Liver (tissue), 9 donors: Measurements from ENCODE around the gene BPIFB3. TPM values are rescaled to one million over a fixed set of nuclear protein-coding genes. Genes with fewer than 3 reads are reported as not detected.

Experiments
- DNase-seq: peaks from one replicate; pipeline ENCODE4 v3.0.0-alpha.2; 2017; ENCODE audit warnings: low spot score
- H3K27ac ChIP-seq, 2 donors: one replicate each; pipeline ENCODE4 v1.7.0; 2013; ENCODE audit warnings: inconsistent platforms in 2 of 2, low read length in 2 of 2, control low read depth in 1 of 2, low read depth in 1 of 2, mild to moderate bottlenecking in 1 of 2
- H3K27me3 ChIP-seq, 4 donors: one replicate each; pipeline versions ENCODE4 v1.6.1 to v1.7.0; 2013; ENCODE audit warnings: low read length in 3 of 4, inconsistent platforms in 1 of 4, mild to moderate bottlenecking in 1 of 4, moderate library complexity in 1 of 4; ENCODE audit not compliant: control insufficient read depth in 4 of 4, insufficient read depth in 4 of 4
- H3K36me3 ChIP-seq, 4 donors: one replicate each; pipeline versions ENCODE4 v1.6.1 to v1.7.0; 2013; ENCODE audit warnings: low read length in 3 of 4, mild to moderate bottlenecking in 3 of 4, low read depth in 1 of 4, moderate library complexity in 1 of 4; ENCODE audit not compliant: control insufficient read depth in 4 of 4, insufficient read depth in 3 of 4
- H3K4me1 ChIP-seq, 4 donors: one replicate each; pipeline versions ENCODE4 v1.6.1 to v1.7.0; 2013; ENCODE audit warnings: low read length in 3 of 4, mild to moderate bottlenecking in 3 of 4, moderate library complexity in 1 of 4; ENCODE audit not compliant: control insufficient read depth in 4 of 4, insufficient read depth in 4 of 4
- H3K4me3 ChIP-seq, 3 donors: one replicate each; pipeline versions ENCODE4 v1.6.1 to v1.7.0; 2013; ENCODE audit warnings: low read length in 3 of 3, control low read depth in 1 of 3, low read depth in 1 of 3, mild to moderate bottlenecking in 1 of 3
- H3K9ac ChIP-seq, 2 donors: one replicate each; pipeline ENCODE4 v1.7.0; 2013; ENCODE audit warnings: low read length in 2 of 2, mild to moderate bottlenecking in 2 of 2, moderate library complexity in 2 of 2, control low read depth in 1 of 2, low read depth in 1 of 2
- H3K9me3 ChIP-seq, 4 donors: one replicate each; pipeline versions ENCODE4 v1.6.1 to v1.7.0; 2013; ENCODE audit warnings: low read length in 3 of 4; ENCODE audit not compliant: control insufficient read depth in 4 of 4
- ATF3 ChIP-seq: IDR thresholded peaks from 2 replicates; pipeline ENCODE4 v1.6.1; 2016; ENCODE audit warnings: antibody characterized with exemption
- EGR1 ChIP-seq, 2 donors: IDR thresholded peaks; 2 replicates each; pipeline ENCODE4 v1.6.1; 2016 to 2018; ENCODE audit warnings: antibody characterized with exemption in 2 of 2, low read depth in 2 of 2
- FOXA2 ChIP-seq: IDR thresholded peaks from 2 replicates; pipeline ENCODE4 v1.6.1; 2016; ENCODE audit warnings: antibody characterized with exemption
- GABPA ChIP-seq, 2 donors: IDR thresholded peaks in 1 of 2; conservative IDR thresholded peaks in 1 of 2; 2 replicates each; pipeline ENCODE4 v1.6.1; 2016; ENCODE audit warnings: antibody characterized with exemption in 2 of 2, mild to moderate bottlenecking in 1 of 2, moderate library complexity in 1 of 2
- HNF4A ChIP-seq, 2 donors: conservative IDR thresholded peaks; 2 replicates each; pipeline ENCODE4 v1.6.1; 2016; ENCODE audit warnings: antibody characterized with exemption in 2 of 2, mild to moderate bottlenecking in 2 of 2
- NR2F2 ChIP-seq: IDR thresholded peaks from 2 replicates; pipeline ENCODE4 v1.6.1; 2016; ENCODE audit warnings: antibody characterized with exemption
- RAD21 ChIP-seq, 2 donors: IDR thresholded peaks; 2 replicates each; pipeline ENCODE4 v1.6.1; 2016; ENCODE audit warnings: antibody characterized with exemption in 2 of 2, mild to moderate bottlenecking in 2 of 2
- REST ChIP-seq: IDR thresholded peaks from 2 replicates; pipeline ENCODE4 v1.6.1; 2016; ENCODE audit warnings: antibody characterized with exemption, mild to moderate bottlenecking
- RXRA ChIP-seq, 2 donors: IDR thresholded peaks; 2 replicates each; pipeline ENCODE4 v1.6.1; 2017 to 2018; ENCODE audit warnings: antibody characterized with exemption in 2 of 2, mild to moderate bottlenecking in 1 of 2
- YY1 ChIP-seq: IDR thresholded peaks from 2 replicates; pipeline ENCODE4 v1.6.1; 2016; ENCODE audit warnings: antibody characterized with exemption, mild to moderate bottlenecking
- WGBS: extraction: QIAGEN DNeasy Blood & Tissue Kit; methylation state at CpG from one replicate; pipeline ENCODE4 v1.1.7; 2013; 5-methylcytosine and 5-hydroxymethylcytosine counted together
- polyA plus RNA-seq, 2 donors: library from polyadenylated mRNA; stranded (reverse) in 1 of 2; unstranded in 1 of 2; fragments of 200-250 nt in 1 of 2; fragments of >200 nt in 1 of 2; fragmentation: Nextera tagmentation in 1 of 2; extraction: Ambion mirVana in 1 of 2; gene quantifications; one replicate each; pipeline versions ENCODE4 v1.2.1 to v1.2.3, GENCODE V29; 2013 to 2015
- total RNA-seq, 2 donors: library from RNA; depleted of rRNA; stranded (reverse); fragments of >200 nt; gene quantifications; one replicate each; pipeline ENCODE4 v1.2.3, GENCODE V29; 2014
- TF ChIP-seq, protein P1 (sequence below): IDR thresholded peaks from 2 replicates; pipeline ENCODE4 v1.6.1; 2016; ENCODE audit warnings: antibody characterized with exemption
- TF ChIP-seq, protein P2 (sequence below): IDR thresholded peaks from 2 replicates; pipeline ENCODE4 v1.6.1; 2016; ENCODE audit warnings: antibody characterized with exemption
- donor health status: healthy.
- donor health status: healthy.
- donor health status: healthy.
- donor health status: healthy.
- donor health status: healthy.

The BPIFB3 gene
- total and polyA plus RNA-seq, 4 donors, result not detected

DNA sequence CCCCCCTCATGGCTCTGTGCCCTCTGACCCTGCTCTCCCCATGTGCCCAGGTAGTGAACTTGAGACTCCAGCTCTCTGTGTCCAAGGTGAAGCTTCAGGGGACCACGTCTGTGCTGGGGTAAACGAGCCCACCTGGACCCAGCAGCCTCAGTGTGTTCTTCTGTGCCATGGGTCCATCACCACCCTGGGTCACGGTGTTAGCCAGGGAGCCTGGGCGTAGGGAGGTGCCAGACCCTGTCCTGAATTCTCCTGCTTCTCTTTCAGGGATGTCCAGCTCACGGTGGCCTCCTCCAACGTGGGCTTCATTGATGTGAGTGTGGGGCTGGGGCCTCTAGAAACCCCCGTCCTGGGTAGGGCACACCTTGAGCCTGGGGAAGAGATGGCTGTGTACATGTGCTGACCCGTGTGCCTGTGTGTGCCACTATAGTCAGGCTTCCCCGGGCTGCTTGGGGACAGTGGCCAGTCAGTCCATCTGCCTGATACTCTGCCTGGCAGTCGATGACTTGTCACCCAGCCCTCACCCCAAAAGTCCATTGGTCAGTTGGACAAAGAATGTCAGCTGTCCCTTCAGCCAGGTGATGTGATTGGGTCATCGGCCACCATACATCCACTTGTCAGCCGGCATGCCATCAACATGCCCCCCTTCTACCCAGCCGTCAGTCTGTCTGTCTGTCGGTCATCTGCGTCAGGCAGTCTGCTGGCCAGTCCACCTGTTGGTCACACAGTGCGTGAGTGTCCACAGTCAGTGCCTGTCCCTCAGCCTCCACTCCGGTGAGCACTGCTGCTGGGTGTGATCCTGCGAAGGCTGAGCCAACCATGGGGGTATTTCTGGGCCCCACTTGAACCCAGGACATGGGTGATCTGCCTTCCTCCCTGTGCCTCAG is 33.2 kb upstream of the BPIFB3 start:
- H3K4me3 ChIP-seq, result no peak overlapping the region
- no peak overlapping the region for H3K9ac ChIP-seq
- no peak for DNase-seq
- H3K36me3 ChIP-seq, result no peaks in the 10 kb centered on the region
- 90% methylated on average over 18 of the region's 18 CpGs for WGBS
- peaks cover 0 to 2% (median 0%) of the 10 kb centered on the region in 4 donors for H3K27me3 ChIP-seq
- H3K4me1 ChIP-seq, result no peaks in the 10 kb centered on the region
- H3K27ac ChIP-seq, result no peak overlapping the region
- no peak for TF ChIP-seq HNF4A (conservative IDR thresholded peaks at IDR 0.05)
- no peak for TF ChIP-seq FOXA2
- no peak for TF ChIP-seq GABPA (IDR thresholded peaks at IDR 0.05 in 1 of 2, conservative IDR thresholded peaks at IDR 0.05 in 1 of 2)
- TF ChIP-seq EGR1 (IDR thresholded peaks at IDR 0.05; ENCODE audit: low read depth in 2 of 2), result no peak
- no peaks in the 10 kb centered on the region for H3K9me3 ChIP-seq

DNA sequence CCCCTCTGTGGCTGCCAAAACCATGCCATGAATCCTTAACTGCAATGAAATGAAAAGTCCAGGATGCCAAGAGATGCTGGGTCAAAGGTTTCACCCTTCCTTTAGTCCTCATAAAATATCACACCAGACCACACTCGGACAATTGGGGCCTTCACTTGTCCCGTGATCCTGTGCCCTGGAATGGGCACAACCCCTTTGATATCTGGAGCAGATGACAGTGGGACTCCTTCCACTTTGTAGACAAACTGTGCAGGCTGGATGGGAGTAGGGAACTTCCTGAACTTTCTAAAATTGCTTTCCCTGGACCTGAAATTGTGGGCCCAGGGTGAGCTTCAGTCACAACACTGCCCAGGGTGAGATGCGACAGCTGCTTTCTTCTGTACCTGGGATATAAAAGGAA is 31.8 kb upstream of the BPIFB3 start:
- TF ChIP-seq ATF3, result no peak
- TF ChIP-seq, protein P1, sequence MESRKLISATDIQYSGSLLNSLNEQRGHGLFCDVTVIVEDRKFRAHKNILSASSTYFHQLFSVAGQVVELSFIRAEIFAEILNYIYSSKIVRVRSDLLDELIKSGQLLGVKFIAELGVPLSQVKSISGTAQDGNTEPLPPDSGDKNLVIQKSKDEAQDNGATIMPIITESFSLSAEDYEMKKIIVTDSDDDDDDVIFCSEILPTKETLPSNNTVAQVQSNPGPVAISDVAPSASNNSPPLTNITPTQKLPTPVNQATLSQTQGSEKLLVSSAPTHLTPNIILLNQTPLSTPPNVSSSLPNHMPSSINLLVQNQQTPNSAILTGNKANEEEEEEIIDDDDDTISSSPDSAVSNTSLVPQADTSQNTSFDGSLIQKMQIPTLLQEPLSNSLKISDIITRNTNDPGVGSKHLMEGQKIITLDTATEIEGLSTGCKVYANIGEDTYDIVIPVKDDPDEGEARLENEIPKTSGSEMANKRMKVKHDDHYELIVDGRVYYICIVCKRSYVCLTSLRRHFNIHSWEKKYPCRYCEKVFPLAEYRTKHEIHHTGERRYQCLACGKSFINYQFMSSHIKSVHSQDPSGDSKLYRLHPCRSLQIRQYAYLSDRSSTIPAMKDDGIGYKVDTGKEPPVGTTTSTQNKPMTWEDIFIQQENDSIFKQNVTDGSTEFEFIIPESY, result no peak

DNA sequence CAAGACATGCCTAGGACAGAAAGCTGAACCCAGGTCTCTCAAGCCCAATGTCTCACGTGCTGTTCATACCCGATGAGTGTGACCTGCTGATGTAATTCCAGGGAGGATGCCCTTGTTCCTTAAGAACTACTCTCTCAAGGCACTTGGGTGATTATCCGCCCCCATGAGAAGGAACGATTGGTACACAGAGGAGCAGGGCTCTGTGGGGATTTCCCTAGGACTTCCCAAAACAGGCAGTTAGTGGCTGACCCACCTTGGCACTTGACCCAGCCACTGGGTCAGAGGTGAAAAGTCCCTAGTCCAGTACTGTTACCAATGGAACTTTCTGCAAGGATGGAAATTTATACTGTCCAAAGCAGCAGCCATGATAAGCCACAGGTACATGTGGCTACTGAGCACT is 31.4 kb upstream of the BPIFB3 start:
- no peak for TF ChIP-seq RXRA (IDR thresholded peaks at IDR 0.05)
- no peak for TF ChIP-seq EGR1 (IDR thresholded peaks at IDR 0.05; ENCODE audit: low read depth in 2 of 2)
- H3K9me3 ChIP-seq, result no peaks in the 10 kb centered on the region
- peaks cover 0 to 2% (median 0%) of the 10 kb centered on the region in 4 donors for H3K27me3 ChIP-seq
- H3K36me3 ChIP-seq, result no peaks in the 10 kb centered on the region
- H3K9ac ChIP-seq, result no peak overlapping the region
- no peak overlapping the region for H3K4me3 ChIP-seq
- no peak for DNase-seq
- 68% methylated on average over 4 of the region's 4 CpGs for WGBS
- H3K4me1 ChIP-seq, result no peaks in the 10 kb centered on the region
- no peak overlapping the region for H3K27ac ChIP-seq

More for the DNA sequence above, 31.8 kb upstream of the BPIFB3 start:
- WGBS, result 81% methylated on average over 3 of the region's 3 CpGs
- Histone ChIP-seq H3K4me3 (no peak overlapping the region), H3K27ac (no peak overlapping the region), H3K36me3 (no peaks in the 10 kb centered on the region), H3K4me1 (no peaks in the 10 kb centered on the region), H3K27me3 (peaks cover 0 to 2% (median 0%) of the 10 kb centered on the region in 4 donors), H3K9me3 (no peaks in the 10 kb centered on the region), H3K9ac (no peak overlapping the region)
- DNase-seq, result no peak

GRCh38 chr20:33022694-33023438 is 30.8 kb upstream of the BPIFB3 start:
- no peak overlapping the region for H3K4me3 ChIP-seq
- peaks cover 0 to 2% (median 0%) of the 10 kb centered on the region in 4 donors for H3K27me3 ChIP-seq
- 82% methylated on average over 7 of the region's 7 CpGs for WGBS
- H3K27ac ChIP-seq, result no peak overlapping the region
- H3K36me3 ChIP-seq, result no peaks in the 10 kb centered on the region
- TF ChIP-seq REST, result no peak
- no peak for TF ChIP-seq GABPA (IDR thresholded peaks at IDR 0.05 in 1 of 2, conservative IDR thresholded peaks at IDR 0.05 in 1 of 2)
- TF ChIP-seq RXRA (IDR thresholded peaks at IDR 0.05), result no peak
- no peak for TF ChIP-seq NR2F2
- no peak for TF ChIP-seq ATF3
- TF ChIP-seq HNF4A (conservative IDR thresholded peaks at IDR 0.05), result no peak
- TF ChIP-seq FOXA2, result no peak
- TF ChIP-seq RAD21 (IDR thresholded peaks at IDR 0.05), result no peak
- TF ChIP-seq, protein P2, sequence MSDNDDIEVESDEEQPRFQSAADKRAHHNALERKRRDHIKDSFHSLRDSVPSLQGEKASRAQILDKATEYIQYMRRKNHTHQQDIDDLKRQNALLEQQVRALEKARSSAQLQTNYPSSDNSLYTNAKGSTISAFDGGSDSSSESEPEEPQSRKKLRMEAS, result no peak
- no peak for TF ChIP-seq YY1
- no peaks in the 10 kb centered on the region for H3K9me3 ChIP-seq
- H3K4me1 ChIP-seq, result no peaks in the 10 kb centered on the region
- no peak overlapping the region for H3K9ac ChIP-seq
- no peak for DNase-seq
